H9 (cell line): ENCODE measurements around the gene ZNFX1. TPM values are rescaled to one million over a fixed set of nuclear protein-coding genes. Genes with fewer than 3 reads are reported as not detected.

Experiments
- DNase-seq: peaks from one replicate; pipeline ENCODE4 v3.0.0-alpha.2; 2017
- H2AFZ ChIP-seq: one replicate; pipeline ENCODE4 v1.6.1; 2013; ENCODE audit warnings: mild to moderate bottlenecking, low read length, control low read depth, moderate library complexity
- H2AK5ac ChIP-seq: 2 replicates; pipeline ENCODE4 v1.6.1; 2013; ENCODE audit warnings: low read length, control low read depth, mixed read lengths; ENCODE audit not compliant: insufficient read length
- H2BK120ac ChIP-seq: one replicate; pipeline ENCODE4 v1.6.1; 2013; ENCODE audit warnings: low read depth, mild to moderate bottlenecking, low read length, control low read depth, inconsistent platforms; ENCODE audit not compliant: poor library complexity, severe bottlenecking
- H2BK12ac ChIP-seq: 2 replicates; pipeline ENCODE4 v1.6.1; 2013; ENCODE audit warnings: low read length, control low read depth, mixed read lengths, low read depth; ENCODE audit not compliant: insufficient read length
- H2BK15ac ChIP-seq: 2 replicates; pipeline ENCODE4 v1.6.1; 2013; ENCODE audit warnings: low read depth, low read length, control low read depth
- H2BK20ac ChIP-seq: one replicate; pipeline ENCODE4 v1.6.1; 2013; ENCODE audit warnings: low read depth, mild to moderate bottlenecking, low read length, control low read depth, inconsistent platforms; ENCODE audit not compliant: poor library complexity, severe bottlenecking
- H2BK5ac ChIP-seq: 2 replicates; pipeline ENCODE4 v1.6.1; 2013; ENCODE audit warnings: low read length, control low read depth, mixed read lengths; ENCODE audit not compliant: insufficient read length
- H3K14ac ChIP-seq: 2 replicates; pipeline ENCODE4 v1.6.1; 2013; ENCODE audit warnings: low read length, control low read depth; ENCODE audit not compliant: insufficient read depth
- H3K18ac ChIP-seq: 2 replicates; pipeline ENCODE4 v1.6.1; 2013; ENCODE audit warnings: low read depth, mild to moderate bottlenecking, mixed read lengths, low read length, control low read depth; ENCODE audit not compliant: insufficient read length
- H3K23ac ChIP-seq: 2 replicates; pipeline ENCODE4 v1.6.1; 2013; ENCODE audit warnings: low read length, control low read depth, mixed read lengths, low read depth; ENCODE audit not compliant: insufficient read length
- H3K23me2 ChIP-seq: 2 replicates; pipeline ENCODE4 v1.6.1; 2013; ENCODE audit warnings: low read depth, mild to moderate bottlenecking, mixed read lengths, low read length, control low read depth; ENCODE audit not compliant: insufficient read length, poor library complexity, severe bottlenecking
- H3K27ac ChIP-seq: 2 replicates; pipeline ENCODE4 v1.5.1; 2013; ENCODE audit warnings: low read length, control low read depth, mixed read lengths, low read depth; ENCODE audit not compliant: insufficient read length
- H3K27me3 ChIP-seq: 2 replicates; pipeline ENCODE4 v1.6.1; 2013; ENCODE audit warnings: low read length, control low read depth, inconsistent platforms; ENCODE audit not compliant: insufficient read depth
- H3K4ac ChIP-seq: 2 replicates; pipeline ENCODE4 v1.6.1; 2013; ENCODE audit warnings: low read depth, mild to moderate bottlenecking, control low read depth, inconsistent platforms, low read length, moderate library complexity
- H3K4me1 ChIP-seq: 2 replicates; pipeline ENCODE4 v1.6.1; 2013; ENCODE audit warnings: low read length, control low read depth, inconsistent platforms; ENCODE audit not compliant: insufficient read depth
- H3K4me2 ChIP-seq: 2 replicates; pipeline ENCODE4 v1.6.1; 2013; ENCODE audit warnings: low read length, control low read depth, mixed read lengths; ENCODE audit not compliant: insufficient read length, insufficient read depth
- H3K56ac ChIP-seq: 2 replicates; pipeline ENCODE4 v1.6.1; 2013; ENCODE audit warnings: low read depth, mild to moderate bottlenecking, mixed read lengths, low read length, control low read depth; ENCODE audit not compliant: insufficient read length
- H3K79me1 ChIP-seq: 2 replicates; pipeline ENCODE4 v1.6.1; 2013; ENCODE audit warnings: low read depth, mild to moderate bottlenecking, moderate library complexity, low read length, control low read depth, inconsistent platforms; ENCODE audit not compliant: insufficient read depth, poor library complexity, severe bottlenecking
- H3K79me2 ChIP-seq: 2 replicates; pipeline ENCODE4 v1.6.1; 2013; ENCODE audit warnings: low read length, control low read depth, inconsistent platforms; ENCODE audit not compliant: insufficient read depth
- H3K9ac ChIP-seq: 2 replicates; pipeline ENCODE4 v1.6.1; 2013; ENCODE audit warnings: low read length, control low read depth, mixed read lengths; ENCODE audit not compliant: insufficient read length; ENCODE audit errors: extremely low read depth
- H3K9me3 ChIP-seq: one replicate; pipeline ENCODE4 v1.6.1; 2013; ENCODE audit warnings: low read depth, low read length, inconsistent platforms; ENCODE audit not compliant: control insufficient read depth
- H3T11ph ChIP-seq: one replicate; pipeline ENCODE4 v1.6.1; 2013; ENCODE audit warnings: mild to moderate bottlenecking, low read length, control low read depth, inconsistent platforms
- H4K20me1 ChIP-seq: one replicate; pipeline ENCODE4 v1.6.1; 2013; ENCODE audit not compliant: control insufficient read depth, insufficient read length, insufficient read depth
- H4K5ac ChIP-seq: 2 replicates; pipeline ENCODE4 v1.6.1; 2013; ENCODE audit warnings: low read depth, mild to moderate bottlenecking, mixed read lengths, low read length, control low read depth; ENCODE audit not compliant: insufficient read length
- H4K8ac ChIP-seq: replicated peaks from 2 replicates; pipeline ENCODE4 v1.6.1; 2013; ENCODE audit warnings: low read length, control low read depth, mixed read lengths, low read depth; ENCODE audit not compliant: insufficient read length
- H4K91ac ChIP-seq: 2 replicates; pipeline ENCODE4 v1.6.1; 2013; ENCODE audit warnings: low read depth, mild to moderate bottlenecking, moderate library complexity, mixed read lengths, low read length, control low read depth; ENCODE audit not compliant: insufficient read length
- H3K27ac Mint-ChIP-seq, 3 experiments: 2 replicates in 2 of 3; 3 replicates in 1 of 3; pipeline ENCODE4 v1.8.0; 2020 to 2021; ENCODE audit warnings: mixed read lengths in 3 of 3, mild to moderate bottlenecking in 1 of 3, moderate library complexity in 1 of 3
- H3K27me3 Mint-ChIP-seq: 2 replicates; pipeline ENCODE4 v1.8.0; 2021; ENCODE audit warnings: low read depth, mild to moderate bottlenecking, moderate library complexity, mixed read lengths
- H3K36me3 Mint-ChIP-seq, 3 experiments: 2 replicates in 2 of 3; 3 replicates in 1 of 3; pipeline ENCODE4 v1.8.0; 2020 to 2021; ENCODE audit warnings: low read depth in 3 of 3, mixed read lengths in 3 of 3; ENCODE audit not compliant: insufficient read depth in 1 of 3
- H3K4me1 Mint-ChIP-seq, 2 experiments: 2 replicates each; pipeline ENCODE4 v1.8.0; 2020; ENCODE audit warnings: mixed read lengths in 2 of 2
- H3K4me3 Mint-ChIP-seq, 2 experiments: 2 replicates in 1 of 2; 3 replicates in 1 of 2; pipeline ENCODE4 v1.8.0; 2020 to 2021; ENCODE audit warnings: mild to moderate bottlenecking in 2 of 2, mixed read lengths in 2 of 2, moderate library complexity in 1 of 2
- H3K9me3 Mint-ChIP-seq, 2 experiments: 2 replicates in 1 of 2; 3 replicates in 1 of 2; pipeline ENCODE4 v1.8.0; 2020; ENCODE audit warnings: mild to moderate bottlenecking in 2 of 2, mixed read lengths in 2 of 2, moderate library complexity in 1 of 2
- WGBS: extraction: QIAGEN DNeasy Blood & Tissue Kit; methylation state at CpG from one replicate; pipeline ENCODE4 v1.1.7; 2013; ENCODE audit warnings: missing lambda C conversion rate, low lambda C conversion rate, mixed read lengths; ENCODE audit not compliant: insufficient read length; ENCODE audit errors: extremely low coverage; 5-methylcytosine and 5-hydroxymethylcytosine counted together
- total RNA-seq: library from RNA; stranded (reverse); gene quantifications from 2 replicates; pipeline ENCODE4 v1.2.1, GENCODE V29; 2021
- TF ChIP-seq, protein P1 (sequence below): fragments of 200-600 bp; sonication (generic); conservative IDR thresholded peaks from 3 replicates; pipeline ENCODE4 v1.8.0; 2021; ENCODE audit warnings: antibody characterized with exemption, mild to moderate bottlenecking

The ZNFX1 gene
- total RNA-seq, 1 experiment from 2014 or later: 13.3 TPM

DNA sequence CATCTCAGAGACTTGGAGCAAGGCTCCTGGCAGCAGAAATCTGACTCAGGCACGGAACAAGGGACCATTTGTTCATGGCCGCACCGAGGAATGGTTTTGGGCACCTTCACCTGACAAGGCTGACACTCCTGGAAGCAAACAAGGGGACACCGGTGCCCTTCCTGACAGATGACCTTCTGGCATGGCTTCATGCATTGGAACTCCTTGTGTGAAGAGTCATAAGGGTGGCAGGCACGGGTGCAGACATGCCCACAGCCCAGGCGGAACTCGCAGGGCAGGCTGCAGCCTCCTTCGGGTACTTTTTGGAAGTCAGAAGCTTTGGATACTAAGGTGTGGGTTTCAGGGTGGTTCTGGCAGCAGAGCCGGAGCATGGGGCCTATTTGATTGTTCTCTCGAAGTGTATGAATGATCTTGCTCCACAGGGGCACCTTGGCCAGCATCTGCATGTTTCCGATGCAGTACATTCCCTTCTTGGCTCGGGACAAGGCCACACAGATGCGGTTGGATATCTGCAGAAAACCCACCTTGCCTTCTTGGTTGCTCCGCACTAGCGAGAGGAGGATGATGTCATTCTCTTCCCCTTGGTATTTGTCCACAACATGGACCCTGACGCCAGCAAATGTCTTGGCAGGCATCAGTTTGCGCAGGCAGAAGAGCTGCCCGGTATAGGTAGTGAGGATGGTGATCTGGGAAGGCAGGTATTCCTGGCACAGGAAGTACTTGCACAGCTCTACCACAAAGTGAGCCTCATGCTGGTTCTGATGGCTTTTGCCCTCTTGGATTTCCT is 28.8 kb downstream of the ZNFX1 start:
- no peak for DNase-seq
- peaks cover 30 to 85% (median 52%) of the 10 kb centered on the region in 3 experiments; a peak in 6 of 7 replicates for H3K36me3 Mint-ChIP-seq
- TF ChIP-seq, protein P1, sequence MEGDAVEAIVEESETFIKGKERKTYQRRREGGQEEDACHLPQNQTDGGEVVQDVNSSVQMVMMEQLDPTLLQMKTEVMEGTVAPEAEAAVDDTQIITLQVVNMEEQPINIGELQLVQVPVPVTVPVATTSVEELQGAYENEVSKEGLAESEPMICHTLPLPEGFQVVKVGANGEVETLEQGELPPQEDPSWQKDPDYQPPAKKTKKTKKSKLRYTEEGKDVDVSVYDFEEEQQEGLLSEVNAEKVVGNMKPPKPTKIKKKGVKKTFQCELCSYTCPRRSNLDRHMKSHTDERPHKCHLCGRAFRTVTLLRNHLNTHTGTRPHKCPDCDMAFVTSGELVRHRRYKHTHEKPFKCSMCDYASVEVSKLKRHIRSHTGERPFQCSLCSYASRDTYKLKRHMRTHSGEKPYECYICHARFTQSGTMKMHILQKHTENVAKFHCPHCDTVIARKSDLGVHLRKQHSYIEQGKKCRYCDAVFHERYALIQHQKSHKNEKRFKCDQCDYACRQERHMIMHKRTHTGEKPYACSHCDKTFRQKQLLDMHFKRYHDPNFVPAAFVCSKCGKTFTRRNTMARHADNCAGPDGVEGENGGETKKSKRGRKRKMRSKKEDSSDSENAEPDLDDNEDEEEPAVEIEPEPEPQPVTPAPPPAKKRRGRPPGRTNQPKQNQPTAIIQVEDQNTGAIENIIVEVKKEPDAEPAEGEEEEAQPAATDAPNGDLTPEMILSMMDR: no peak

More for the DNA sequence above, 28.8 kb downstream of the ZNFX1 start:
- Mint-ChIP-seq H3K27me3 (no peaks in the 10 kb centered on the region), H3K27ac (peak overlapping the region in 1 of 3 experiments; percentile 61; a peak in 1 of 7 replicates), H3K4me1 (no peaks in the 10 kb centered on the region), H3K9me3 (no peaks in the 10 kb centered on the region), H3K4me3 (no peak overlapping the region)
- Histone ChIP-seq H3K9me3 (no peaks in the 10 kb centered on the region), H2BK12ac (no peak overlapping the region), H3K18ac (no peak overlapping the region), H3K23me2 (no peaks in the 10 kb centered on the region), H4K91ac (no peak overlapping the region), H2BK15ac (no peak overlapping the region), H3K79me1 (no peaks in the 10 kb centered on the region), H2BK5ac (no peak overlapping the region), H3K4ac (no peak overlapping the region), H2BK120ac (no peak overlapping the region), H2BK20ac (no peak overlapping the region), H3K9ac (no peak overlapping the region), H2AK5ac (no peak overlapping the region), H2AFZ (no peak overlapping the region), H3K79me2 (no peaks in the 10 kb centered on the region), H3K27ac (no peak overlapping the region), H4K5ac (no peak overlapping the region), H3K56ac (no peak overlapping the region), H3K14ac (no peak overlapping the region), H3K4me1 (no peaks in the 10 kb centered on the region), H3K27me3 (no peaks in the 10 kb centered on the region), H3K4me2 (no peak overlapping the region), H3T11ph (no peak overlapping the region), H4K20me1 (no peaks in the 10 kb centered on the region), H3K23ac (no peak overlapping the region), H4K8ac (no peak overlapping the region)
- WGBS: no CpG with 5 or more reads among the region's 18 CpGs
